Eye (tissue), 1 donor: ENCODE results near the gene ALDOC.

Source experiments
- DNase-seq: peaks from one replicate; pipeline ENCODE4 v3.0.0-alpha.2; 2015

Gene ALDOC

DNA sequence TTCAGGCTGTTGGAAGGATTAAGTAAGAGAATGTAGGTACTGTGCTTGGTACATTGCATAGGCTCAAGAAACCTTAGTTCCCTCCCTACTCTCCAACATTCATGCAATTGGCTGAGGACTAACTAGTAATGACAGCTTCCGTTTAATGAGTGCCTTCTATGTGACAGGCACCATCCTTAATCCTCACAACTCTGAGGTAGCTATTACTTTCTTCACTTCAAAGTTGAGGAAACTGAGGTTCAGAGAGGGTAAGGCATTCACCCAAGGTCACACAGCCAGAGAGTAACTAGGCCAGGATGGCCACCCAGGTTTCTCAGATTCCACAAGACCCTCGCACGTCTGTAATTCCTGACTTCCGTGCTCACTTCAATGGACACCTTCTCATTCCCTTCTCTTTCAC, 46.4 kb downstream of the ALDOC start:
- DNase-seq, result no peak

DNA sequence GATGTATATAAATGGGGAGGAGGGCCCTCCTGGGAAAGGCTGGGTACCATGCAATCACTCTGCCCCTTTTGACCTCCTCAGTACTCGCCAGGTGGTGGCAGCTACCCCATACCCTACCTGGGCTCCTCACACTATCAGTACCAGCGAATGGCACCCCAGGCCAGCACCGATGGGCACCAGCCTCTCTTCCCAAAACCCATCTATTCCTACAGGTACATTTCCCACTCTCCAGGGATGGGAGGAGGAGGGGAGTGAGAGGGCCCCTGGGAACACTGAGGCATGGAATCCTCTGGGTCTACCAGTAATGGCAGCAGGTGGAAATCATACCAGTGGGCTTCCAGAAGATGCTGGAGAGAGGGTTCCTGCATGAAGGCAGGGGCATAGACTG, 47.7 kb downstream of the ALDOC start:
- no peak for DNase-seq

DNA sequence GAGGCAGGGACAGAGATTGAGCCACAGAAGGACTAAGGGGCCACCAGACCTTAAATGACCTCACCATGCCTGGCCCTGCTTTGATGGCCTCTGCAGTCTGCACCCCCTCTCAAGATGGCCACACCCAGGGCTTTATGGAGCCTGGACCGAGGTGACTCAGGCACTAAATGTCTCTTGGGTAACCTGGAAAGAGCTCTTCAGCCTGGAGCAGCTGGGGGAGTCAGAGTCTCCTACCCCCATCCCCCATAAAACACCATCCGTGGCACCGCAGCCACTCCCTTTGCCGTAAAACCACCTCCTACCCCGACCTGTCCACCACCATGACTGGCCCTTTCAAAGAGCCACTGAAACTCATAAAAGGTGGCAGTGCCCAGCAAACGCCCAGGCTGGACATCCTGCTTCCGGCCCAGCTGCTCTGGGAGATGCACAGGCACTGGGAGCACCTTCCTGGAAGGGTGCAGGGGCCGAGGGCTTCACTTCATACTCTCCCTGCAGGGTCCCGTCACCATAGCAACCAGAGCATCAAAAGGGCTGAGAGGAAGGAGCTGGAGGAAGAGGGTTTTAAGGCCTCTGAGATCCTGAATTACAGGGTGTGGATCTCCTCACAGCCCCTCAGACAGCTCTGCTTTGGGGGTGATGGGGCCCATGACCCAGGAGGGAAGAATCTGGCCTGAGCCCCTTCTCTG, 48.2 kb downstream of the ALDOC start:
- DNase-seq, result no peak

DNA sequence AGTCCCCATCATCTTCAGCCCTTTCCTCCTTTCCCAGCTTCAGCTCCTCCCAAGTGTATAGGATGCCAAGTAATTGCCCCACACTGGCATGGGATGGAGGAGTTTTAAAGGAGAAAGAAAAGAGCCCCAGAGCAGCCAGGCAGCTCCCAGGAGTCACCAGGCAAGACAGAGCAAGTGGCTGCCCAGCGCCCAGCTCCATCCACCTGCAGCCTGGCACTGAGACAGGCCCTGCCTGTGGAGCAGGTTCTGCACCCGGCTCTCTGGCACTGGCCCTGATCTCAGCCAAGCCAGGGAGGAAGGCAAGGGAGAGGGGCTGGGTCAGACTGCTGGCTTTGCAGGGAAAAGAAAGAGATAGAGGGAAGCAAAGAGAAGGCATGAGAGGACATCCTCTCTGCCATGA, 48.8 kb downstream of the ALDOC start:
- no peak for DNase-seq

DNA sequence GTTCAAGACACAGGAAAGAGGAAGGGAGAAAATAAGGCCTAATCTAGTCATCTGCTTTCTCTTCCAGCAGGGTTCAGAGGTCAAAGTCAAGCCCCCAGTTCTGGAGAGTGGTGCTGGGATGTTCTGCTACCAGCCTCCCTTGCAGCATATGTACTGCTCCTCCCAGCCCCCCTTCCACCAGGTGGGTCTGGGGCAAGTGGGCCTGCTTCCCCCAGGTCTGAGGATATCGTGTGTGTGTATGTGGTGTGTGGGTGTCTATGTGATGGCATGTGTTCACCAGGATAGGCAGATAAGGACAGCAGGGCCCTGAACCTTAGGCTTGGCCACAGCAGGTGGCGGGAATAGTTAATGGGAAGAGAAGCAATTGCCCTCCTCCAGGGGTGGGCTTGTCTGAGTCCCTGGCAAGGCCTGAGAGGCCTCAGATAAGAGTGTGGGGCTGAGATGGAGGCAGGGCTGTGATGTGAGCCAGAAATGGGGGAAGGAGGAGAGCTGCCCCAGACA, 49.5 kb downstream of the ALDOC start:
- no peak for DNase-seq

DNA sequence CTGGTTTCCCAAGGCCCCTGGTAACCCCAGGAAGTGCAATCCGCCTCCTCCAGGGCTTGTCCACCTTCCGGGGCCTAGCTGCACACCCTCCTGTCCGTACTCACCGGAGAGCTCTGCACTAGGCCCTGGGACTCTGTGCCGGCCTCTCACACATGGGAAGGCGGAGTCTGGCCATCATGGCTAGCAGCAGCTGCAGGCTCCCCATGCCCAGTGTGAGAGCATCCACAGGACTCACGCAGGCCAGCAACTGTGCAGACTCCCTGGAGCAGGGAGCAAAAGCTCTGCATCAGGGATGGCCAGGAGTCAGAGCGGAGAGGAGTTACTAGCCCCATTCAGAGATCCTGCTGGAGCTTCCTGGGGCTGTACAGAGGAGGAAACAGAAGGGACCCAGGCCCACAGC, 50.3 kb downstream of the ALDOC start:
- peak; percentile 37 for DNase-seq

DNA sequence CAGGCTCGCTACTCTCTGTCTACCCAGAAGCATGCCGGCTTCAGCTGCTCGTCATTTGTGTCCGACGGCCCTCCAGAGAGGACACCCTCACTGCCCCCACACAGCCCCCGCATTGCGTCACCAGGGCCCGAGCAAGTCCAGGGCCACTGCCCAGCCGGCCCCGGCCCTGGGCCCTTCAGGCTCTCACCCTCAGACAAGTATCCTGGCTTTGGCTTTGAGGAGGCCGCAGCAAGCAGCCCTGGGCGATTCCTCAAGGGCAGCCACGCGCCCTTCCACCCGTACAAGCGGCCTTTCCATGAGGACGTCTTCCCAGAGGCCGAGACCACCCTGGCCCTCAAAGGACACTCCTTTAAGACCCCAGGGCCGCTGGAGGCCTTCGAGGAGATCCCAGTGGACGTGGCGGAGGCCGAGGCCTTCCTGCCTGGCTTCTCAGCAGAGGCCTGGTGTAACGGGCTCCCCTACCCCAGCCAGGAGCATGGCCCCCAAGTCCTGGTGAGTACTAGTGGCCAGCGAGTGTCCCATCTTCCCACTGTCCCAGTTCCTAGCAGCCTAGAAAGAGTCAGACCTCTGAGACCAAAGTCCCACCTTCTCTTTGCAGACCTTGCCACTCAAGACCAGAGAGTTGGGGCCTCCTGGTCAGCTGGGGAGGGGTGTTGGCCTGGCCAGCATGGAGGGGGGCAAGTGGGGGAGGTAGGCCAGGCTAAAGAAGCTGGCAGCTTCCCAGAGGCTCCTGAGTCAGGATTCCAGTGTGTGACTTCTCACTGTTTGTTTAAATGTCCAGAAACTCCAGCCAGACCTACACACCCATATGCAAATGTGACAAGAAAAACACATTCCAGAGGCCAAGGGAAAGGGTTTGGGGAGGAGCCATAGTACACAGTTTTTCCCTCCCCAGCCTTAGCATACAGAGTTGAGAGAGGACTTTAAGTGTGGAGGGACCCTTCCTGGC, 51.9 kb downstream of the ALDOC start:
- peak; percentile 47 for DNase-seq

DNA sequence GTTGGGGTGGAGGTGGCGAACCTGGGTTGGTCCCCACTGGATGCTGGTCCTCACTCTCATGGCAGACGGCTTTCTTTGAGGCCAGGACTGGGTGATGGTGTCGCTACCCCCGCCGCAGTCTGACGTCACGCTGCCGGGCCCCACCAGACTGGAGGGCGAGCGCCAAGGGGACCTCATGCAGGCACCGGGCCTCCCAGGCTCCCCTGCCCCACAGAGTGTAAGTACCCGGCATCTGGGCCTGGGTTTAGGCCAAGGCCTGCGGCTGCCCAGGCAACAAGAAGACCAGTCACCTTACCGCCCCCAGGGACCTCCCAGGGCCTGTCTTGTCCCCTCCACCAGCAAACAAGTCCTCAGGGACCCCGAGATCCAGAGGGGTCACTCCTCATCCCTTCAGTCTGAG, 52.8 kb downstream of the ALDOC start:
- DNase-seq, result no peak

DNA sequence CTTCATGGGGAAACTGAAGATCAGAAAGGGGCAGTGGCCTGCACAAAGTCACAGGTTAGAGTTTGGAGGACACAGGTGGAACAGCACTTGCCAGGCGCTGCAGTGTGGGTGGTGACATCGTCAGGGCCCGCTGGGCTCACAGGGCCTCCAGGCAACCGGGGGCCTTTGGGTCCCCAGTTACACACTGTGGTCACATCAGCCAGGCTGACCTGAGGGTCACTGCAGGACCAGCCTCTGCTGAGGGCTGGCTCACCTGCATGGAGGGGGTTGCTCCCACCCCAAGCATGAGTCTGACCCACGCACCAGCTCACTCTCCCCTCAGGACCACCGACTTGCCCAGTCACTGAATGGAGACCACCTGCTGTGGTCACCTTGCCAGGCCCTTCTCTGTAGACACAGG, 53.5 kb downstream of the ALDOC start:
- no peak for DNase-seq
